ENCODE data around the gene CCDC154. TPM values are rescaled to one million over a fixed set of nuclear protein-coding genes. Genes with fewer than 3 reads are reported as not detected.

Gene CCDC154
- total and polyA plus RNA-seq, 2 experiments from 2014 or later, result 0.49 to 1.5 TPM

DNA sequence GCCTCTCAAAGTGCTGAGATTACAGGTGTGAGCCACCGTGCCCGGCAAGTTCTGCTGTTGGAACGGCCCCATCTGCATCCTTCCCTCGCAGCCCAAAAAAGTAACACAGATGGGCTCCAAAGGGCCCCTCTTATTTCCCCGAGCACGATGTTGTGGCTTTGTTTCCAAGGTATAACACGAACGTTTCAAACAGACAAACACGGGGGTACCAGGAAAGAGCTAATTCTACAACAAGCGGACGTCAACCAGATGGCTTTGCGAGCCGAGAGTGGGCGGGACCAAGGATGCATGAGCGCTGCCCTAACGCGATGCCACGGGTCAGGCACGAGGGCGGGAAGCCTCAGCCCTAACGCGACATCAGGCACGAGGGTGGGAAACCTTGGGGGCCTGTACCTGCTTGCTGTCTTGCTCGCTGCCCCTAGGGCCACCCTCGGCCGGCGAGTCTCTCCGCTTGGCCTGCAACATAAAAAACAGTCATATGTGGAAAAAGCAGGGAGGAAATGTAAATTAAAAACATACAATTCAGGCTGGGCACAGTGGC lies 54.0 kb downstream of the CCDC154 start:
- no peaks in the 10 kb centered on the region for H3K27me3 ChIP-seq
- no peak overlapping the region for H3K4me3 ChIP-seq
- H3K9me3 ChIP-seq (ENCODE audit: low read depth), result no peaks in the 10 kb centered on the region
- peaks cover 8% of the 10 kb centered on the region for H3K36me3 ChIP-seq
- H3K4me1 ChIP-seq (ENCODE audit: low read depth), result no peaks in the 10 kb centered on the region
- no peak overlapping the region for H3K27ac ChIP-seq
- no peak for DNase-seq (ENCODE audit: low read depth in 1 of 2, low spot score in 1 of 2)
- no peak for TF ChIP-seq CTCF (IDR thresholded peaks at IDR 0.05; ENCODE audit: low read depth, low read length)

- H3K9me3 ChIP-seq (ENCODE audit: low read depth), result no peaks in the 10 kb centered on the region
- no peak overlapping the region for H3K4me3 ChIP-seq
- no peak for TF ChIP-seq CTCF (IDR thresholded peaks at IDR 0.05; ENCODE audit: low read depth, low read length)
- no peak overlapping the region for H3K27ac ChIP-seq
- H3K36me3 ChIP-seq, result peaks cover 8% of the 10 kb centered on the region
- DNase-seq (ENCODE audit: low read depth in 1 of 2, low spot score in 1 of 2), result no peak
- H3K27me3 ChIP-seq, result no peaks in the 10 kb centered on the region
- no peaks in the 10 kb centered on the region for H3K4me1 ChIP-seq (ENCODE audit: low read depth)
Measured at GRCh38 chr16:1389762-1390161, 54.6 kb downstream of the CCDC154 start.

- DNase-seq (ENCODE audit: low read depth in 1 of 2, low spot score in 1 of 2), result no peak
- no peaks in the 10 kb centered on the region for H3K4me1 ChIP-seq (ENCODE audit: low read depth)
- peaks cover 8% of the 10 kb centered on the region for H3K36me3 ChIP-seq
- no peak for TF ChIP-seq CTCF (IDR thresholded peaks at IDR 0.05; ENCODE audit: low read depth, low read length)
- no peak overlapping the region for H3K4me3 ChIP-seq
- no peaks in the 10 kb centered on the region for H3K9me3 ChIP-seq (ENCODE audit: low read depth)
- H3K27ac ChIP-seq, result no peak overlapping the region
- no peaks in the 10 kb centered on the region for H3K27me3 ChIP-seq
Measured at GRCh38 chr16:1387331-1387730, 57.0 kb downstream of the CCDC154 start.

DNA sequence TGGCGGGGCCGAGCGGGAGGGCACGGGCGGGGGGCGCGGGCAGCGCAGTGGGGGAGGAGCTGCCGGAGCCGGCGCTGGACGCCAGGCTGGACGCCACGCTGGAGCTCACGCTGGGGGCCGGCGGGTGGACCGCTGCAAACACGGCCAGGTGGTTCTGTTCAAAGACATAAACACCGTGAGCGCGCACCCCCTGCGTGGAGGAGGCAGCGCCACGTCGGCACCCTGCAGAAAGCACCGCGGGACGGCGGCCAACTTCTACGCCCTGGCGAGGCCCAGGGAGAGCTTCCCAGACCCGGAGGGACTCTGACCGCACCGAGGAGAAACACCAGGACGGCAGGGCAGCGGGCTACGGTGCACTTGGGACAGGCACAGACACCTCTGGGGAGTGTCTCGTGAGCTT lies 59.1 kb downstream of the CCDC154 start:
- no peak for TF ChIP-seq CTCF (IDR thresholded peaks at IDR 0.05; ENCODE audit: low read depth, low read length)
- H3K27ac ChIP-seq, result no peak overlapping the region

More for the DNA sequence above, 59.1 kb downstream of the CCDC154 start:
- no peaks in the 10 kb centered on the region for H3K27me3 ChIP-seq
- no peaks in the 10 kb centered on the region for H3K9me3 ChIP-seq (ENCODE audit: low read depth)
- no peak overlapping the region for H3K4me3 ChIP-seq
- no peak for DNase-seq (ENCODE audit: low read depth in 1 of 2, low spot score in 1 of 2)
- H3K36me3 ChIP-seq, result peaks cover 3% of the 10 kb centered on the region
- H3K4me1 ChIP-seq (ENCODE audit: low read depth), result no peaks in the 10 kb centered on the region

Other genes starting within 250 kb of the CCDC154 start
- not detected in 2 replicates for gene TPSG1, start 219.3 kb downstream of the CCDC154 start, total RNA-seq
- gene TPSG1, start 219.3 kb downstream of the CCDC154 start, polyA plus RNA-seq, result 0.77 and 0.81 TPM in 2 replicates
- gene TPSB2, start 214.4 kb downstream of the CCDC154 start, total RNA-seq, result not detected in 2 replicates
- not detected in 2 replicates for gene TPSB2, start 214.4 kb downstream of the CCDC154 start, polyA plus RNA-seq
- gene TPSAB1, start 203.9 kb downstream of the CCDC154 start, total RNA-seq, result not detected in 2 replicates
- gene TPSAB1, start 203.9 kb downstream of the CCDC154 start, polyA plus RNA-seq, result not detected in 2 replicates
- not detected in 2 replicates for gene TPSD1, start 188.5 kb downstream of the CCDC154 start, total RNA-seq
- not detected in 2 replicates for gene TPSD1, start 188.5 kb downstream of the CCDC154 start, polyA plus RNA-seq
- gene UBE2I, start 134.9 kb downstream of the CCDC154 start, total RNA-seq, result 75.4 and 81.4 TPM in 2 replicates
- 156 and 157 TPM in 2 replicates for gene UBE2I, start 134.9 kb downstream of the CCDC154 start, polyA plus RNA-seq
- gene BAIAP3, start 110.9 kb downstream of the CCDC154 start, total RNA-seq, result 7.4 and 8.1 TPM in 2 replicates
- 2.7 and 7.7 TPM in 2 replicates for gene BAIAP3, start 110.9 kb downstream of the CCDC154 start, polyA plus RNA-seq
- gene TSR3, start 92.7 kb downstream of the CCDC154 start, total RNA-seq, result 119 and 125 TPM in 2 replicates
- gene TSR3, start 92.7 kb downstream of the CCDC154 start, polyA plus RNA-seq, result 157 and 173 TPM in 2 replicates
- gene GNPTG, start 92.6 kb downstream of the CCDC154 start, total RNA-seq, result 60.3 and 62.7 TPM in 2 replicates
- gene GNPTG, start 92.6 kb downstream of the CCDC154 start, polyA plus RNA-seq, result 42.5 and 57.0 TPM in 2 replicates
- gene UNKL, start 29.9 kb downstream of the CCDC154 start, total RNA-seq, result 19.5 and 35.7 TPM in 2 replicates
- 16.5 and 20.5 TPM in 2 replicates for gene UNKL, start 29.9 kb downstream of the CCDC154 start, polyA plus RNA-seq
- 14.3 and 18.6 TPM in 2 replicates for gene UQCC4, start 23.8 kb downstream of the CCDC154 start, total RNA-seq
- gene UQCC4, start 23.8 kb downstream of the CCDC154 start, polyA plus RNA-seq, result 24.6 and 36.2 TPM in 2 replicates
- gene PERCC1, start 13.5 kb downstream of the CCDC154 start, total RNA-seq, result 0.18 TPM in 1 of 2 replicates, not detected in the other
- gene PERCC1, start 13.5 kb downstream of the CCDC154 start, polyA plus RNA-seq, result not detected in 2 replicates
- 50.1 and 86.2 TPM in 2 replicates for gene CLCN7, start 30.5 kb upstream of the CCDC154 start, total RNA-seq
- 47.0 and 57.6 TPM in 2 replicates for gene CLCN7, start 30.5 kb upstream of the CCDC154 start, polyA plus RNA-seq
- 0.30 and 0.49 TPM in 2 replicates for gene PTX4, start 44.4 kb upstream of the CCDC154 start, total RNA-seq
- not detected in 2 replicates for gene PTX4, start 44.4 kb upstream of the CCDC154 start, polyA plus RNA-seq
- 48.2 and 51.6 TPM in 2 replicates for gene TELO2, start 48.8 kb upstream of the CCDC154 start, total RNA-seq
- gene TELO2, start 48.8 kb upstream of the CCDC154 start, polyA plus RNA-seq, result 50.7 and 58.7 TPM in 2 replicates
- 0.39 and 0.83 TPM in 2 replicates for gene TMEM204, start 89.1 kb upstream of the CCDC154 start, total RNA-seq
- gene TMEM204, start 89.1 kb upstream of the CCDC154 start, polyA plus RNA-seq, result 0.44 and 1.6 TPM in 2 replicates
- 40.4 and 48.9 TPM in 2 replicates for gene IFT140, start 167.5 kb upstream of the CCDC154 start, total RNA-seq
- 23.8 and 31.9 TPM in 2 replicates for gene IFT140, start 167.5 kb upstream of the CCDC154 start, polyA plus RNA-seq
- 13.1 and 15.3 TPM in 2 replicates for gene CRAMP1, start 167.8 kb upstream of the CCDC154 start, total RNA-seq
- gene CRAMP1, start 167.8 kb upstream of the CCDC154 start, polyA plus RNA-seq, result 7.7 and 10.3 TPM in 2 replicates
- 34.5 and 45.1 TPM in 2 replicates for gene JPT2, start 233.7 kb upstream of the CCDC154 start, total RNA-seq
- 10.0 and 10.6 TPM in 2 replicates for gene JPT2, start 233.7 kb upstream of the CCDC154 start, polyA plus RNA-seq

Data from cardiac muscle cell (in vitro differentiated cells and primary cell).